WTC11 (cell line): ENCODE measurements around the gene SNAPC4. TPM values are rescaled to one million over a fixed set of nuclear protein-coding genes. Genes with fewer than 3 reads are reported as not detected.

ENCODE experiments used
- ATAC-seq: fragments of 200-7000 bp; cut with Tn5 transposase; 2 replicates; pipeline ENCODE4 v1.10.0; 2021; ENCODE audit warnings: mild to moderate bottlenecking, moderate library complexity
- CTCF ChIA-PET: fragments of 300-600 bp; sonication (Branson Sonifier 250); formaldehyde crosslinking; loops from one replicate; lab custom pipeline; 2021; ENCODE audit warnings: antibody characterized with exemption; lab: Charles Lee
- POLR2A ChIA-PET: fragments of 350-600 bp; sonication (Branson Sonifier 250); formaldehyde crosslinking; loops from one replicate; lab custom pipeline; 2021; ENCODE audit warnings: antibody characterized with exemption; lab: Charles Lee
- DNase-seq: peaks from one replicate; pipeline ENCODE4 v3.0.0; 2021; ENCODE audit warnings: low spot score
- H3K27ac Mint-ChIP-seq: 2 replicates; pipeline ENCODE4 v1.8.0; 2021; ENCODE audit warnings: mixed read lengths
- H3K27me3 Mint-ChIP-seq: 2 replicates; pipeline ENCODE4 v1.8.0; 2021; ENCODE audit warnings: low read depth, mild to moderate bottlenecking, moderate library complexity, mixed read lengths
- H3K36me3 Mint-ChIP-seq: 2 replicates; pipeline ENCODE4 v1.8.0; 2021; ENCODE audit warnings: mixed read lengths
- H3K4me1 Mint-ChIP-seq: 2 replicates; pipeline ENCODE4 v1.8.0; 2022; ENCODE audit warnings: mixed read lengths
- H3K4me3 Mint-ChIP-seq: 2 replicates; pipeline ENCODE4 v1.8.0; 2021; ENCODE audit warnings: mild to moderate bottlenecking, moderate library complexity, mixed read lengths
- H3K9me3 Mint-ChIP-seq: 2 replicates; pipeline ENCODE4 v1.8.0; 2021; ENCODE audit warnings: mixed read lengths
- ATF1 ChIP-seq: sonication (generic); formaldehyde crosslinking; IDR thresholded peaks from 2 replicates; pipeline ENCODE4 v1.8.1; 2023; ENCODE audit warnings: mild to moderate bottlenecking, moderate library complexity, missing genetic modification reagents
- CBFB ChIP-seq: sonication (generic); formaldehyde crosslinking; IDR thresholded peaks from 2 replicates; pipeline ENCODE4 v1.8.1; 2022; ENCODE audit warnings: mild to moderate bottlenecking, low read depth, missing genetic modification reagents
- CREB1 ChIP-seq: sonication (generic); formaldehyde crosslinking; IDR thresholded peaks from 2 replicates; pipeline ENCODE4 v1.8.0; 2023; ENCODE audit warnings: mild to moderate bottlenecking, missing genetic modification reagents
- CREM ChIP-seq: sonication (generic); formaldehyde crosslinking; IDR thresholded peaks from 2 replicates; pipeline ENCODE4 v1.8.1; 2022; ENCODE audit warnings: mild to moderate bottlenecking, missing genetic modification reagents, moderate library complexity
- FOXP1 ChIP-seq: sonication (generic); formaldehyde crosslinking; IDR thresholded peaks from 2 replicates; pipeline ENCODE4 v1.8.0; 2022; ENCODE audit warnings: missing genetic modification reagents, mild to moderate bottlenecking, moderate library complexity, borderline replicate concordance
- GTF2I ChIP-seq: fragments of 250-450 bp; sonication (Bioruptor Pico); conservative IDR thresholded peaks from 2 replicates; pipeline ENCODE4 v1.4.0; 2021; ENCODE audit warnings: mild to moderate bottlenecking
- JAZF1 ChIP-seq: fragments of 250-450 bp; sonication (Bioruptor Pico); IDR thresholded peaks from 2 replicates; pipeline ENCODE4 v1.9.0; 2021; ENCODE audit warnings: moderate library complexity, mild to moderate bottlenecking, inconsistent platforms
- MYBL2 ChIP-seq: sonication (generic); formaldehyde crosslinking; IDR thresholded peaks from 2 replicates; pipeline ENCODE4 v1.8.1; 2023; ENCODE audit warnings: mild to moderate bottlenecking, moderate library complexity, missing genetic modification reagents
- NFE2L1 ChIP-seq: sonication (generic); formaldehyde crosslinking; IDR thresholded peaks from 2 replicates; pipeline ENCODE4 v1.8.1; 2023; ENCODE audit warnings: missing genetic modification reagents
- NFYB ChIP-seq: sonication (generic); formaldehyde crosslinking; conservative IDR thresholded peaks from 2 replicates; pipeline ENCODE4 v1.8.0; 2022; ENCODE audit warnings: low read depth, missing genetic modification reagents
- NR1H2 ChIP-seq: sonication (generic); formaldehyde crosslinking; IDR thresholded peaks from 2 replicates; pipeline ENCODE4 v1.9.0; 2021; ENCODE audit warnings: mild to moderate bottlenecking, moderate library complexity, missing genetic modification reagents
- SMAD3 ChIP-seq: sonication (generic); formaldehyde crosslinking; IDR thresholded peaks from 2 replicates; pipeline ENCODE4 v1.8.0; 2022; ENCODE audit warnings: missing genetic modification reagents, mild to moderate bottlenecking, borderline replicate concordance
- SMAD4 ChIP-seq: sonication (generic); formaldehyde crosslinking; IDR thresholded peaks from 2 replicates; pipeline ENCODE4 v1.8.0; 2022; ENCODE audit warnings: mild to moderate bottlenecking, missing genetic modification reagents
- TP53 ChIP-seq: sonication (generic); formaldehyde crosslinking; IDR thresholded peaks from 2 replicates; pipeline ENCODE4 v1.8.1; 2023; ENCODE audit warnings: mild to moderate bottlenecking, missing genetic modification reagents
- total RNA-seq: library from RNA; stranded (reverse); gene quantifications from 3 replicates; pipeline ENCODE4 v1.2.3, GENCODE V29; 2021
- TF ChIP-seq, protein P1 (sequence below): sonication (generic); formaldehyde crosslinking; IDR thresholded peaks from 2 replicates; pipeline ENCODE4 v1.8.1; 2022; ENCODE audit warnings: mild to moderate bottlenecking, missing genetic modification reagents, moderate library complexity, borderline replicate concordance
- TF ChIP-seq, protein P2 (sequence below): sonication (generic); formaldehyde crosslinking; IDR thresholded peaks from 2 replicates; pipeline ENCODE4 v1.8.1; 2023; ENCODE audit warnings: mild to moderate bottlenecking, moderate library complexity, missing genetic modification reagents
- TF ChIP-seq, protein P3 (sequence below): sonication (generic); formaldehyde crosslinking; conservative IDR thresholded peaks from 2 replicates; pipeline ENCODE4 v1.8.1; 2023; ENCODE audit warnings: mild to moderate bottlenecking, low read depth, missing genetic modification reagents, moderate library complexity
- TF ChIP-seq, protein P4 (sequence below): sonication (generic); formaldehyde crosslinking; IDR thresholded peaks from 2 replicates; pipeline ENCODE4 v1.8.0; 2022; ENCODE audit warnings: missing genetic modification reagents
- TF ChIP-seq, protein P5 (sequence below): fragments of 250-450 bp; sonication (Bioruptor Pico); IDR thresholded peaks from 2 replicates; pipeline ENCODE4 v1.8.0; 2021; ENCODE audit warnings: mild to moderate bottlenecking
- TF ChIP-seq, protein P6 (sequence below): sonication (generic); formaldehyde crosslinking; IDR thresholded peaks from 2 replicates; pipeline ENCODE4 v1.8.1; 2023; ENCODE audit warnings: mild to moderate bottlenecking, missing genetic modification reagents, moderate library complexity
- TF ChIP-seq, protein P7 (sequence below): sonication (generic); formaldehyde crosslinking; IDR thresholded peaks from 2 replicates; pipeline ENCODE4 v1.8.1; 2022; ENCODE audit warnings: low read depth, missing genetic modification reagents, borderline replicate concordance

The SNAPC4 gene
- total RNA-seq, 1 experiment from 2014 or later: 22.8 TPM

DNA sequence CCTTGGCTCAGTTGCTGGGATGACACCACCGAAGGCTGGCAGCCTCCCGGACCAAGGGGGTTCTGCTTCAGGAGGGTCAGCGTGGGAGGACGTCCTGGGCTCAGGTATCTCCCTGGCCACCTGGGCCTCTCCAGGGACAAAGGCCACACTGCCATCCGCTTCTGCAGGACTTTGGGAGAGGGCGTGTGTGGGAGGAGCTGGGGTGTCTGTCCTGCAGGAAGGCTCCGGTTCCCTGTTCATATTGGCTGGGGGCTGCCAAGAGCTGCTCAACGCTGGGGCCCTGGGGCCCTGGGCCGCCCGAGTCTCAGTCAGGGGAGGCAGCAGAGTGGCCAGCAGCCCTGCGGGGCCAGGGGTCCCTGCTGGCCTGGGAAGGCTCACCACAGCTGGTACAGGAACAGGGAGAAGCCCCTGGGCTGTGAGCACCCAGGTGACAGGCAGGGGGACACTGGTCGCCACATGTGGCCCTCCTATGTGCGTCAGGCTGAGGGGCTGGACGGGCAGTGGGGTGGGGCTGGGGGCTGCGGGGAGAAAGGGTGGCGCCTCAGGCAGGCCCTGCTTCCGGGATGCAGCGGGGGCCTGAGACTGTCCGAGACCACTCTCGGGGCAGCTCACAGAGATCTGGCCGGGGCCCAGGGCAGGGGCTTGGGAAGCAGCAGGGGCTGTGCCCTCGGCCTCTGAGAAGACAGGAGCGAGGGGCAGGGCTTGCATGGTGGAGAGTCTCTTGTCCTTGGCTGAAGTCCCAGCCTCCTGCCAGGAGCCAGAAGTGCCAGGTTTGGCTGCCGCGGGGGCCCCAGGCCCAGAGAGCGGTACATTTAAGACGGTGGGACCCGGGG lies 21.6 kb downstream of the SNAPC4 start (continued):
- TF ChIP-seq CREM (no peak), NR1H2 (no peak), TP53 (CRISPR knock-in tag) (no peak), ATF1 (no peak)
- TF ChIP-seq, protein P1, sequence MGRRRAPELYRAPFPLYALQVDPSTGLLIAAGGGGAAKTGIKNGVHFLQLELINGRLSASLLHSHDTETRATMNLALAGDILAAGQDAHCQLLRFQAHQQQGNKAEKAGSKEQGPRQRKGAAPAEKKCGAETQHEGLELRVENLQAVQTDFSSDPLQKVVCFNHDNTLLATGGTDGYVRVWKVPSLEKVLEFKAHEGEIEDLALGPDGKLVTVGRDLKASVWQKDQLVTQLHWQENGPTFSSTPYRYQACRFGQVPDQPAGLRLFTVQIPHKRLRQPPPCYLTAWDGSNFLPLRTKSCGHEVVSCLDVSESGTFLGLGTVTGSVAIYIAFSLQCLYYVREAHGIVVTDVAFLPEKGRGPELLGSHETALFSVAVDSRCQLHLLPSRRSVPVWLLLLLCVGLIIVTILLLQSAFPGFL (CRISPR knock-in tag): no peak
- TF ChIP-seq, protein P2, sequence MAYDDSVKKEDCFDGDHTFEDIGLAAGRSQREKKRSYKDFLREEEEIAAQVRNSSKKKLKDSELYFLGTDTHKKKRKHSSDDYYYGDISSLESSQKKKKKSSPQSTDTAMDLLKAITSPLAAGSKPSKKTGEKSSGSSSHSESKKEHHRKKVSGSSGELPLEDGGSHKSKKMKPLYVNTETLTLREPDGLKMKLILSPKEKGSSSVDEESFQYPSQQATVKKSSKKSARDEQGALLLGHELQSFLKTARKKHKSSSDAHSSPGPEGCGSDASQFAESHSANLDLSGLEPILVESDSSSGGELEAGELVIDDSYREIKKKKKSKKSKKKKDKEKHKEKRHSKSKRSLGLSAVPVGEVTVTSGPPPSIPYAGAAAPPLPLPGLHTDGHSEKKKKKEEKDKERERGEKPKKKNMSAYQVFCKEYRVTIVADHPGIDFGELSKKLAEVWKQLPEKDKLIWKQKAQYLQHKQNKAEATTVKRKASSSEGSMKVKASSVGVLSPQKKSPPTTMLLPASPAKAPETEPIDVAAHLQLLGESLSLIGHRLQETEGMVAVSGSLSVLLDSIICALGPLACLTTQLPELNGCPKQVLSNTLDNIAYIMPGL (CRISPR knock-in tag): no peak

DNA sequence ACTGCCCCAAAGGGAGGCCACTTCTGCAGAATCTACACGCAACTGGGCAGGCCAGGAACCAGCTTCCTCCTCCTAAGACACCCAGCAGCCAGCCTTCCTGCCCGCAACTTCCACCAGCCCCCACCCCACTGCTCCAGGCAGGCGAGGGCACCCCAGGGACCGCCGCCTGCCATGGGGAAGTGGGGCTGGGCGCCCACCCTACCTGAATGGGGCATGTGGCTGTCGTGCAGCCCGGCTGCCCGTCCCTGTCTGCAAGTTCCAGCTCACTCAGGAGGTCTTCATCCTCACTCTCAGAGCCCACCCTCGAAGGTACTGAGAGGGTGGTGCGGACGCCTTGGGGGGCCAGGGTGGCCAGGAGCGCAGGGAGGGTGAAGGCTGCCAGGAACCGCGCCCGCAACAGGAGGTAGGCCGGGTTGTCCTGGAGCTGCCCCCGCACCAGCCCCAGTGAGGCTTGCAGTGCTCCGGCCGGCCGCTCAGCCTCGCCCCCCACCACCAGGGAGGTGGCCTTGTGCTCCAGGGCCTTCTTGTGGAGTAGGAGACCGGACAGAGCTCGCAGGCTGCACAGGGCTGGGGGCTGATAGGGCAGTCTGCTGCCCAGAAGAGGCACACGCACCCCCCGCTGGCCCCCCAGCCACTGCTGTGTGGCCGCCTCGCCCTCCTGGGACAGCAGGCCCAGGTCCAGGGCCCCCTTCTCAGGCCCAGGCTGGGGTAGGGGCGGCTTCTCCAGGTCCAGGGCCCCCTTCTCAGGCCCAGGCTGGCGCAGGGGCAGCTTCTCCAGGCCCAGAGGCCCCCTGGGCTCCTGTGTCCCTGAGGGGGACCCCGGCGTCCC lies 22.4 kb downstream of the SNAPC4 start:
- Mint-ChIP-seq H3K9me3 (no peaks in the 10 kb centered on the region), H3K36me3 (no peaks in the 10 kb centered on the region; the same call in none of the 2 replicates), H3K4me3 (no peak overlapping the region), H3K27ac (no peak overlapping the region), H3K27me3 (no peaks in the 10 kb centered on the region), H3K4me1 (no peaks in the 10 kb centered on the region)
- DNase-seq: no peak
- ATAC-seq: no peak
- CTCF ChIA-PET: interaction anchor here (0.8 to 1.2 kb wide), 2 partner anchors 24 to 38 kb away, joined by 3 to 4 read pairs; no protein-coding TSS in a partner anchor
- POLR2A ChIA-PET: interaction anchor here (0.8 kb wide), 1 partner anchor 247 kb away, joined by 3 read pairs; no protein-coding TSS in a partner anchor
- TF ChIP-seq CREB1 (CRISPR knock-in tag) (no peak), ATF1 (no peak), SMAD3 (CRISPR knock-in tag) (no peak), FOXP1 (CRISPR knock-in tag) (no peak), NFE2L1 (CRISPR knock-in tag) (no peak), JAZF1 (CRISPR knock-in tag) (no peak), NFYB (CRISPR knock-in tag) (no peak), GTF2I (CRISPR knock-in tag) (no peak), MYBL2 (CRISPR knock-in tag) (no peak), SMAD4 (CRISPR knock-in tag) (no peak), CBFB (CRISPR knock-in tag) (no peak), NR1H2 (no peak)
- TF ChIP-seq, protein P3, sequence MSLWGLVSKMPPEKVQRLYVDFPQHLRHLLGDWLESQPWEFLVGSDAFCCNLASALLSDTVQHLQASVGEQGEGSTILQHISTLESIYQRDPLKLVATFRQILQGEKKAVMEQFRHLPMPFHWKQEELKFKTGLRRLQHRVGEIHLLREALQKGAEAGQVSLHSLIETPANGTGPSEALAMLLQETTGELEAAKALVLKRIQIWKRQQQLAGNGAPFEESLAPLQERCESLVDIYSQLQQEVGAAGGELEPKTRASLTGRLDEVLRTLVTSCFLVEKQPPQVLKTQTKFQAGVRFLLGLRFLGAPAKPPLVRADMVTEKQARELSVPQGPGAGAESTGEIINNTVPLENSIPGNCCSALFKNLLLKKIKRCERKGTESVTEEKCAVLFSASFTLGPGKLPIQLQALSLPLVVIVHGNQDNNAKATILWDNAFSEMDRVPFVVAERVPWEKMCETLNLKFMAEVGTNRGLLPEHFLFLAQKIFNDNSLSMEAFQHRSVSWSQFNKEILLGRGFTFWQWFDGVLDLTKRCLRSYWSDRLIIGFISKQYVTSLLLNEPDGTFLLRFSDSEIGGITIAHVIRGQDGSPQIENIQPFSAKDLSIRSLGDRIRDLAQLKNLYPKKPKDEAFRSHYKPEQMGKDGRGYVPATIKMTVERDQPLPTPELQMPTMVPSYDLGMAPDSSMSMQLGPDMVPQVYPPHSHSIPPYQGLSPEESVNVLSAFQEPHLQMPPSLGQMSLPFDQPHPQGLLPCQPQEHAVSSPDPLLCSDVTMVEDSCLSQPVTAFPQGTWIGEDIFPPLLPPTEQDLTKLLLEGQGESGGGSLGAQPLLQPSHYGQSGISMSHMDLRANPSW (CRISPR knock-in tag): no peak
- TF ChIP-seq, protein P4, sequence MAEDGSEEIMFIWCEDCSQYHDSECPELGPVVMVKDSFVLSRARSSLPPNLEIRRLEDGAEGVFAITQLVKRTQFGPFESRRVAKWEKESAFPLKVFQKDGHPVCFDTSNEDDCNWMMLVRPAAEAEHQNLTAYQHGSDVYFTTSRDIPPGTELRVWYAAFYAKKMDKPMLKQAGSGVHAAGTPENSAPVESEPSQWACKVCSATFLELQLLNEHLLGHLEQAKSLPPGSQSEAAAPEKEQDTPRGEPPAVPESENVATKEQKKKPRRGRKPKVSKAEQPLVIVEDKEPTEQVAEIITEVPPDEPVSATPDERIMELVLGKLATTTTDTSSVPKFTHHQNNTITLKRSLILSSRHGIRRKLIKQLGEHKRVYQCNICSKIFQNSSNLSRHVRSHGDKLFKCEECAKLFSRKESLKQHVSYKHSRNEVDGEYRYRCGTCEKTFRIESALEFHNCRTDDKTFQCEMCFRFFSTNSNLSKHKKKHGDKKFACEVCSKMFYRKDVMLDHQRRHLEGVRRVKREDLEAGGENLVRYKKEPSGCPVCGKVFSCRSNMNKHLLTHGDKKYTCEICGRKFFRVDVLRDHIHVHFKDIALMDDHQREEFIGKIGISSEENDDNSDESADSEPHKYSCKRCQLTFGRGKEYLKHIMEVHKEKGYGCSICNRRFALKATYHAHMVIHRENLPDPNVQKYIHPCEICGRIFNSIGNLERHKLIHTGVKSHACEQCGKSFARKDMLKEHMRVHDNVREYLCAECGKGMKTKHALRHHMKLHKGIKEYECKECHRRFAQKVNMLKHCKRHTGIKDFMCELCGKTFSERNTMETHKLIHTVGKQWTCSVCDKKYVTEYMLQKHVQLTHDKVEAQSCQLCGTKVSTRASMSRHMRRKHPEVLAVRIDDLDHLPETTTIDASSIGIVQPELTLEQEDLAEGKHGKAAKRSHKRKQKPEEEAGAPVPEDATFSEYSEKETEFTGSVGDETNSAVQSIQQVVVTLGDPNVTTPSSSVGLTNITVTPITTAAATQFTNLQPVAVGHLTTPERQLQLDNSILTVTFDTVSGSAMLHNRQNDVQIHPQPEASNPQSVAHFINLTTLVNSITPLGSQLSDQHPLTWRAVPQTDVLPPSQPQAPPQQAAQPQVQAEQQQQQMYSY (CRISPR knock-in tag): no peak
- TF ChIP-seq, protein P5, sequence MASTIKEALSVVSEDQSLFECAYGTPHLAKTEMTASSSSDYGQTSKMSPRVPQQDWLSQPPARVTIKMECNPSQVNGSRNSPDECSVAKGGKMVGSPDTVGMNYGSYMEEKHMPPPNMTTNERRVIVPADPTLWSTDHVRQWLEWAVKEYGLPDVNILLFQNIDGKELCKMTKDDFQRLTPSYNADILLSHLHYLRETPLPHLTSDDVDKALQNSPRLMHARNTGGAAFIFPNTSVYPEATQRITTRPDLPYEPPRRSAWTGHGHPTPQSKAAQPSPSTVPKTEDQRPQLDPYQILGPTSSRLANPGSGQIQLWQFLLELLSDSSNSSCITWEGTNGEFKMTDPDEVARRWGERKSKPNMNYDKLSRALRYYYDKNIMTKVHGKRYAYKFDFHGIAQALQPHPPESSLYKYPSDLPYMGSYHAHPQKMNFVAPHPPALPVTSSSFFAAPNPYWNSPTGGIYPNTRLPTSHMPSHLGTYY (CRISPR knock-in tag): no peak
- TF ChIP-seq, protein P6, sequence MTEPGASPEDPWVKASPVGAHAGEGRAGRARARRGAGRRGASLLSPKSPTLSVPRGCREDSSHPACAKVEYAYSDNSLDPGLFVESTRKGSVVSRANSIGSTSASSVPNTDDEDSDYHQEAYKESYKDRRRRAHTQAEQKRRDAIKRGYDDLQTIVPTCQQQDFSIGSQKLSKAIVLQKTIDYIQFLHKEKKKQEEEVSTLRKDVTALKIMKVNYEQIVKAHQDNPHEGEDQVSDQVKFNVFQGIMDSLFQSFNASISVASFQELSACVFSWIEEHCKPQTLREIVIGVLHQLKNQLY (CRISPR knock-in tag): no peak
- TF ChIP-seq, protein P7, sequence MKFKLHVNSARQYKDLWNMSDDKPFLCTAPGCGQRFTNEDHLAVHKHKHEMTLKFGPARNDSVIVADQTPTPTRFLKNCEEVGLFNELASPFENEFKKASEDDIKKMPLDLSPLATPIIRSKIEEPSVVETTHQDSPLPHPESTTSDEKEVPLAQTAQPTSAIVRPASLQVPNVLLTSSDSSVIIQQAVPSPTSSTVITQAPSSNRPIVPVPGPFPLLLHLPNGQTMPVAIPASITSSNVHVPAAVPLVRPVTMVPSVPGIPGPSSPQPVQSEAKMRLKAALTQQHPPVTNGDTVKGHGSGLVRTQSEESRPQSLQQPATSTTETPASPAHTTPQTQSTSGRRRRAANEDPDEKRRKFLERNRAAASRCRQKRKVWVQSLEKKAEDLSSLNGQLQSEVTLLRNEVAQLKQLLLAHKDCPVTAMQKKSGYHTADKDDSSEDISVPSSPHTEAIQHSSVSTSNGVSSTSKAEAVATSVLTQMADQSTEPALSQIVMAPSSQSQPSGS: no peak
